CD8-positive, alpha-beta memory T cell (primary cell): ENCODE measurements around the gene CD300LG. TPM values are rescaled to one million over a fixed set of nuclear protein-coding genes. Genes with fewer than 3 reads are reported as not detected.

Experiments used
- CTCF ChIA-PET: fragments of 350-600 bp; sonication (Branson Sonifier 250); formaldehyde crosslinking; loops from one replicate; lab custom pipeline; 2021; ENCODE audit warnings: antibody characterized with exemption; lab: Charles Lee
- POLR2A ChIA-PET: fragments of 350-600 bp; sonication (Branson Sonifier 250); formaldehyde crosslinking; loops from one replicate; lab custom pipeline; 2021; ENCODE audit warnings: antibody characterized with exemption; lab: Charles Lee
- DNase-seq, 5 donors: peaks; one replicate each; pipeline versions ENCODE4 v3.0.0 to v3.0.0-alpha.2; 2020 to 2022; ENCODE audit warnings: mixed read lengths in 1 of 5
- H3K27ac ChIP-seq: one replicate; pipeline ENCODE4 v1.7.0; 2013; ENCODE audit warnings: low read depth, mild to moderate bottlenecking, low read length, moderate library complexity
- H3K27me3 ChIP-seq: 2 replicates; pipeline ENCODE4 v1.7.0; 2013; ENCODE audit warnings: low read length, mild to moderate bottlenecking; ENCODE audit not compliant: insufficient read depth, poor library complexity, severe bottlenecking
- H3K36me3 ChIP-seq: 2 replicates; pipeline ENCODE4 v1.7.0; 2013; ENCODE audit warnings: mild to moderate bottlenecking, low read length, moderate library complexity; ENCODE audit not compliant: insufficient read depth
- H3K4me1 ChIP-seq: 2 replicates; pipeline ENCODE4 v1.7.0; 2013; ENCODE audit warnings: mild to moderate bottlenecking, low read length, moderate library complexity; ENCODE audit not compliant: insufficient read depth
- H3K4me3 ChIP-seq: 2 replicates; pipeline ENCODE4 v1.7.0; 2013; ENCODE audit warnings: mild to moderate bottlenecking, low read length
- H3K9me3 ChIP-seq: 2 replicates; pipeline ENCODE4 v1.7.0; 2013; ENCODE audit warnings: mild to moderate bottlenecking, low read length
- H3K27ac Mint-ChIP-seq, 8 donors: one replicate each; pipeline ENCODE4 v1.8.0; 2020 to 2021; ENCODE audit warnings: mixed read lengths in 8 of 8, mild to moderate bottlenecking in 6 of 8, inconsistent platforms in 3 of 8, moderate library complexity in 3 of 8
- H3K27me3 Mint-ChIP-seq, 2 donors: one replicate each; pipeline ENCODE4 v1.8.0; 2020 to 2021; ENCODE audit warnings: mixed read lengths in 2 of 2, mild to moderate bottlenecking in 1 of 2, moderate library complexity in 1 of 2
- H3K36me3 Mint-ChIP-seq, 3 donors: one replicate each; pipeline ENCODE4 v1.8.0; 2020 to 2021; ENCODE audit warnings: mixed read lengths in 3 of 3, inconsistent platforms in 1 of 3, mild to moderate bottlenecking in 1 of 3
- H3K4me1 Mint-ChIP-seq, 3 donors: one replicate each; pipeline ENCODE4 v1.8.0; 2020 to 2021; ENCODE audit warnings: mixed read lengths in 3 of 3, inconsistent platforms in 1 of 3, mild to moderate bottlenecking in 1 of 3
- H3K4me3 Mint-ChIP-seq, 7 donors: one replicate each; pipeline ENCODE4 v1.8.0; 2020 to 2021; ENCODE audit warnings: mixed read lengths in 7 of 7, mild to moderate bottlenecking in 6 of 7, moderate library complexity in 4 of 7, inconsistent platforms in 2 of 7
- H3K9me3 Mint-ChIP-seq, 5 donors: one replicate each; pipeline ENCODE4 v1.8.0; 2020 to 2022; ENCODE audit warnings: mixed read lengths in 5 of 5, mild to moderate bottlenecking in 3 of 5, moderate library complexity in 2 of 5, inconsistent platforms in 1 of 5
- polyA plus RNA-seq: library from polyadenylated mRNA; unstranded; fragments of 300-500 nt; fragmentation: Illumina TruSeq; gene quantifications from one replicate; pipeline ENCODE4 v1.2.3, GENCODE V29; 2021
- total RNA-seq, 2 experiments: library from RNA; stranded (reverse); gene quantifications; one replicate each; pipeline ENCODE4 v1.2.3, GENCODE V29; 2021

The CD300LG gene
- total and polyA plus RNA-seq, 3 experiments from 2014 or later: not detected

DNA sequence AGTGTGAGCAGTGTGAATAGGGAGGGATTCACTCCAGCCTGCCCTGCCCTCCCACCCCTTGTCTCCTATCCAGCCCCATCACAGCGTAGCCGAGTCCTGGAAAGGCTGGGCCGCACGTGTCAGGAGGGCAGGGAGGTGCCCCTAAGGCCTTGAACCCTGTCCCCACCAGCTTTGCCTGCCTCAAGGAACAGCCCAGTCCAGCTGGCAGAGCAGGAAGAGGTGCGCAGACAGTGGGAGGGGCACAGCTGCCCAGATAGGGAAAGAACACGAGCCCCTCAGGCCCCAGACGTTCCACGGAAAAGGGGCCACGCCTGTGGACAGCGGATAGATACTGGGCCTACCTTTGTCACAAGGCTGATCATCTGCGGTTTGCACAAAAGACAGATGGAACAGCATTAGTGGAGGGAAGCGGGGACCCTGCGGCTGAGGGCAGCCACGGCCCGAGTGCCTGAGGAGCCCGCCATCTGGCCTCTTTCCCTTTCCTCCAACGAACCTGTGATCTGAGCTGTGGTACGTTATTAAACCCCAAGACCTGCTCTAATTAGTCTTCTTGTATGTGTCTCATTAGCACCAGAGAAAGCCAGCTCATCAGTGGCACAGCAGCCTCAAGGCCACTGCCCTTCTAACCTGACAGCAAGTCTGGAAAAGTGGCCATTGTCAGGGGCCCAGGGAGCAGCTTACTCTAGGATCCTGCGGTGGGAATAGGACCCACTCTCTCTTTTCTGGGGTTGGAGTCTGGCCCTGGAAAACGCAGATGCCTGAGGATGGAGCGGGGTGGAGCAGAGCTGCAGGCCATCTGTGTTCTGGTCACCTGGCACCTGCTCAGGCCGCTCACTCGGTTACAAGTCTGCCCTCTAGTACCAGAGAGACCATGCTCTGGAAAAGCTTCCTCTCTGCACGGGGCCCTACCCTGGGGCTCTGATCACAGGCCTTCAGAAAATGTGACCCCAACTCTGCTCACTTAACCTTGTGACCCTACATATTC is 30.3 kb upstream of the CD300LG start:
- Mint-ChIP-seq H3K4me1 (no peaks in the 10 kb centered on the region), H3K36me3 (no peaks in the 10 kb centered on the region), H3K27me3 (peaks cover 1 to 13% of the 10 kb centered on the region in 2 donors), H3K27ac (no peak overlapping the region), H3K9me3 (no peaks in the 10 kb centered on the region), H3K4me3 (no peak overlapping the region)
- CTCF ChIA-PET: interaction anchor here (1.2 kb wide), 1 partner anchor 14 kb away, joined by 3 read pairs; no protein-coding TSS in a partner anchor
- peaks cover 3% of the 10 kb centered on the region for H3K27me3 ChIP-seq
- H3K9me3 ChIP-seq: no peaks in the 10 kb centered on the region
- no peak for DNase-seq
- H3K36me3 ChIP-seq: no peaks in the 10 kb centered on the region
- no peak overlapping the region for H3K27ac ChIP-seq
- H3K4me1 ChIP-seq: no peaks in the 10 kb centered on the region
- H3K4me3 ChIP-seq: no peak overlapping the region
- POLR2A ChIA-PET: no interaction called here

DNA sequence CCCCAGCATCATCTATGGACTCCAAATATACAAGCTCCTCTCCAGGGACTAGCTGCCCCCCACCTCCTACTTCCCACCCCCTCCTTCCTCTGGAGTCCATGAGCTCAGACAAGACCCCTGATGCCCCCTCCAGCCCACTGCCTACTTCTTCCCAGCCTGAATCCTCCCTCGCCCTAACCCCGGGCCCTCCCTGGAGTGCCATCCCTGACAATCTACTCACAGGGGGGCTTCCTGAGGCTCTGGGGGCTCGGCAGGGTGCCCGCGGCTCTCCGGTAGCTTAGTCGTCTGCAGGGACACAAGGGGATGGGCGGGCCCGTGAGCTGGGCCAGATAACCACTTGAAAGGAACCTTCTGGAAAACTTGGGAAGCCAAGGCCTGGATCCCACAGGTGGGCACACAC is 29.1 kb upstream of the CD300LG start:
- Histone ChIP-seq H3K4me1 (no peaks in the 10 kb centered on the region), H3K27me3 (peaks cover 3% of the 10 kb centered on the region), H3K4me3 (no peak overlapping the region), H3K27ac (no peak overlapping the region), H3K9me3 (no peaks in the 10 kb centered on the region), H3K36me3 (no peaks in the 10 kb centered on the region)
- Mint-ChIP-seq H3K9me3 (no peaks in the 10 kb centered on the region), H3K27me3 (peaks cover 1 to 5% of the 10 kb centered on the region in 2 donors), H3K27ac (no peak overlapping the region), H3K4me1 (no peaks in the 10 kb centered on the region), H3K4me3 (no peak overlapping the region), H3K36me3 (no peaks in the 10 kb centered on the region)
- ChIA-PET POLR2A (interaction anchor here (0.6 kb wide), 1 partner anchor 897 kb away, joined by 3 read pairs; no protein-coding TSS in a partner anchor), CTCF (interaction anchor here (1.2 to 1.7 kb wide), 2 partner anchors 12 to 28 kb away, joined by 3 to 5 read pairs; no protein-coding TSS in a partner anchor)
- DNase-seq: no peak

DNA sequence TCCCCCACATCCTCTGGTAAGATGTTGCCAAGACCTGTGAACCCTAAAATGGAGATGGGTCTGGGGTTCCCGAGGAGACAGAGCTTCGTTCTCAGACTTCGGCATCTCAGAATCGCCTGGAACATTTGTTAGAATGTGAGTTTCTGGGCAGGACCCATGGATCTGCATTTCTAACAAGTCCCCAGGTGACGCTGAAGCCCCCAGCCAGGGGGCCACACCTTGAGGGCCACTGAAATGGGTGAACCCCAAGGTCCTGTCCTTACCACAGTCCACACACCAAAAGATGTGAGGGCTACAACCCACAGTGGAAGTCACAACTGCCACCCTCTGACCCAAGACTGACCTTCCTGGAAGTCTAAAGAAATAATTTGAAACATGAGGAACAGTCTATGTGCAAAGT is 28.0 kb upstream of the CD300LG start:
- Mint-ChIP-seq H3K27ac (no peak overlapping the region), H3K36me3 (no peaks in the 10 kb centered on the region), H3K9me3 (no peaks in the 10 kb centered on the region), H3K4me3 (no peak overlapping the region), H3K4me1 (no peaks in the 10 kb centered on the region), H3K27me3 (peaks cover 1 to 5% of the 10 kb centered on the region in 2 donors)
- no peak for DNase-seq
- no peaks in the 10 kb centered on the region for H3K27me3 ChIP-seq
- no peaks in the 10 kb centered on the region for H3K4me1 ChIP-seq
- no peaks in the 10 kb centered on the region for H3K9me3 ChIP-seq
- ChIA-PET CTCF (interaction anchor here (1.6 to 1.7 kb wide), 2 partner anchors 8 to 27 kb away, joined by 3 to 5 read pairs; no protein-coding TSS in a partner anchor), POLR2A (no interaction called here)
- H3K27ac ChIP-seq: no peak overlapping the region
- H3K36me3 ChIP-seq: no peaks in the 10 kb centered on the region
- H3K4me3 ChIP-seq: no peak overlapping the region

GRCh38 chr17:43820759-43821158 is 26.2 kb upstream of the CD300LG start:
- Histone ChIP-seq H3K9me3 (no peaks in the 10 kb centered on the region), H3K4me3 (no peak overlapping the region), H3K27me3 (no peaks in the 10 kb centered on the region), H3K36me3 (no peaks in the 10 kb centered on the region), H3K27ac (no peak overlapping the region), H3K4me1 (no peaks in the 10 kb centered on the region)
- H3K4me1 Mint-ChIP-seq: no peaks in the 10 kb centered on the region
- H3K27me3 Mint-ChIP-seq: peaks cover 0 to 1% of the 10 kb centered on the region in 2 donors
- DNase-seq: no peak
- H3K4me3 Mint-ChIP-seq: no peak overlapping the region
- no peak overlapping the region for H3K27ac Mint-ChIP-seq
- no peaks in the 10 kb centered on the region for H3K36me3 Mint-ChIP-seq
- no peaks in the 10 kb centered on the region for H3K9me3 Mint-ChIP-seq
- ChIA-PET POLR2A (no interaction called here), CTCF (no interaction called here)

GRCh38 chr17:43822570-43823190 is 24.3 kb upstream of the CD300LG start:
- H3K4me3 ChIP-seq: no peak overlapping the region
- no peaks in the 10 kb centered on the region for H3K36me3 ChIP-seq
- CTCF ChIA-PET: no interaction called here
- Mint-ChIP-seq H3K4me1 (no peaks in the 10 kb centered on the region), H3K36me3 (no peaks in the 10 kb centered on the region), H3K27me3 (peaks cover 0 to 1% of the 10 kb centered on the region in 2 donors), H3K9me3 (no peaks in the 10 kb centered on the region), H3K4me3 (no peak overlapping the region), H3K27ac (no peak overlapping the region)
- H3K9me3 ChIP-seq: no peaks in the 10 kb centered on the region
- H3K27ac ChIP-seq: no peak overlapping the region
- no peak for DNase-seq
- POLR2A ChIA-PET: no interaction called here
- H3K4me1 ChIP-seq: no peaks in the 10 kb centered on the region
- H3K27me3 ChIP-seq: no peaks in the 10 kb centered on the region

DNA sequence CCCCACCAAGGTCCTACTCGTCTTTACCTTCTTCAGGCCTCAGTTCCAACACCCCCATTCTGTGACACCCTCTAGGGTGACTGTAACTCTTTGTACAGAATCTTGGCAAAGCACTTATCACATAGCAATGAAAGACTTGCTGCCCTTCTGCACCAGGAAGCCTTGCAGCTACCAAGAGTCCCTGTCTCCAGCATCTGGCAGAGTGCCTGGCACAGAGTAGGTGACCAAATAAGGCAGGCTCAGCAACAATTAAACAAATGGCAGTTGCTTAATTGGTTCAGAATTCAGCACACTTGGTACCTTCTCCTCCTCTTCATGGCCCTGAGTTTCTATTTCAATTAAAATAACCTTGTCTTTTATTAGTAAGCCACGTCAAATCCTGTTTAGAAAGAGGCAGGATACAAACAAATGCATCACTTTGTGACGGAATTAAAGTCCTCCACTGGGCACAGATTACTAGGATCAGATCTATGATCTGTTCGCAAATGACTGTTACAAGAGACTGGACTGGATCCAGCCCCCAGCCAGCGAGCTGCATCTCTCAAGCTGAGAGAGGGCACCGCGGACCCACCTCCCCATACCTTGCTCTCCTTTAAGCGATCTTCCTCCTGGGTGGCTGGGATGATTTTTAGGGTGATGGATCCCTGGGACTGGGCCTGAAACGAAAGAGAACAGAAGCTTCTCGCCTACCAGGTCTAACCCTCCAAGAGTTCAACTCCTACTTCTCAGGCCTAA is 23.5 kb upstream of the CD300LG start:
- Mint-ChIP-seq H3K4me3 (no peak overlapping the region), H3K27me3 (no peaks in the 10 kb centered on the region), H3K27ac (peak overlapping the region in 3 of 8 donors; percentile 22 to 59 (median 54)), H3K4me1 (no peaks in the 10 kb centered on the region), H3K9me3 (no peaks in the 10 kb centered on the region), H3K36me3 (no peaks in the 10 kb centered on the region)
- ChIA-PET POLR2A (no interaction called here), CTCF (no interaction called here)
- Histone ChIP-seq H3K9me3 (no peaks in the 10 kb centered on the region), H3K27ac (no peak overlapping the region), H3K4me1 (no peaks in the 10 kb centered on the region), H3K27me3 (no peaks in the 10 kb centered on the region), H3K36me3 (no peaks in the 10 kb centered on the region), H3K4me3 (no peak overlapping the region)
- no peak for DNase-seq

- Mint-ChIP-seq H3K36me3 (no peaks in the 10 kb centered on the region), H3K9me3 (no peaks in the 10 kb centered on the region), H3K4me1 (no peaks in the 10 kb centered on the region), H3K4me3 (no peak overlapping the region), H3K27ac (no peak overlapping the region), H3K27me3 (no peaks in the 10 kb centered on the region)
- Histone ChIP-seq H3K27ac (no peak overlapping the region), H3K27me3 (no peaks in the 10 kb centered on the region), H3K4me3 (no peak overlapping the region), H3K4me1 (no peaks in the 10 kb centered on the region), H3K36me3 (no peaks in the 10 kb centered on the region), H3K9me3 (no peaks in the 10 kb centered on the region)
- ChIA-PET POLR2A (no interaction called here), CTCF (interaction anchor here (1.1 kb wide), 1 partner anchor 21 kb away, joined by 3 read pairs; the partner anchor contains the start of gene CD300LG)
- DNase-seq: no peak
Measured at GRCh38 chr17:43825567-43825966, 21.4 kb upstream of the CD300LG start.
